Small intestine (tissue), 7 donors: ENCODE measurements around the gene LEKR1. TPM values are rescaled to one million over a fixed set of nuclear protein-coding genes. Genes with fewer than 3 reads are reported as not detected.
A peak's percentile ranks its signal among the peaks of the same experiment; 100 is the strongest.
"Not testable (repeated sequence)": the region's sequence is repeated elsewhere in the genome, so short reads cannot be mapped to it uniquely, and the experiment has no call there.

Source experiments
- DNase-seq, 2 donors: peaks; one replicate each; pipeline versions ENCODE4 v3.0.0 to v3.0.0-alpha.2; 2013
- FAIRE-seq: peaks from 2 replicates; lab custom pipeline; 2012; peaks lifted over from hg19 to GRCh38; lab: Jason Lieb, UNC
- H3K27ac ChIP-seq, 3 donors: one replicate each; pipeline ENCODE4 v1.5.1; 2013; ENCODE audit warnings: low read length in 2 of 3, mild to moderate bottlenecking in 2 of 3, control low read depth in 1 of 3, inconsistent platforms in 1 of 3, low read depth in 1 of 3, moderate library complexity in 1 of 3
- H3K27me3 ChIP-seq, 3 donors: one replicate each; pipeline ENCODE4 v1.6.1; 2013; ENCODE audit warnings: low read length in 3 of 3, inconsistent platforms in 1 of 3; ENCODE audit not compliant: control insufficient read depth in 3 of 3, insufficient read depth in 3 of 3
- H3K36me3 ChIP-seq, 3 donors: one replicate each; pipeline ENCODE4 v1.6.1; 2013; ENCODE audit warnings: low read length in 3 of 3, inconsistent platforms in 1 of 3, low read depth in 1 of 3, mild to moderate bottlenecking in 1 of 3, moderate library complexity in 1 of 3; ENCODE audit not compliant: control insufficient read depth in 3 of 3, insufficient read depth in 2 of 3
- H3K4me1 ChIP-seq, 3 donors: one replicate each; pipeline ENCODE4 v1.6.1; 2013; ENCODE audit warnings: low read length in 2 of 3, inconsistent platforms in 1 of 3, low read depth in 1 of 3, mild to moderate bottlenecking in 1 of 3, moderate library complexity in 1 of 3; ENCODE audit not compliant: control insufficient read depth in 3 of 3, insufficient read depth in 2 of 3
- H3K4me3 ChIP-seq, 3 donors: one replicate each; pipeline ENCODE4 v1.5.1; 2013; ENCODE audit warnings: low read length in 3 of 3, control low read depth in 1 of 3, inconsistent platforms in 1 of 3, low read depth in 1 of 3, mild to moderate bottlenecking in 1 of 3, moderate library complexity in 1 of 3
- H3K9me3 ChIP-seq, 2 donors: one replicate each; pipeline ENCODE4 v1.6.1; 2013; ENCODE audit warnings: low read depth in 1 of 2, low read length in 1 of 2; ENCODE audit not compliant: control insufficient read depth in 2 of 2, insufficient read depth in 1 of 2
- WGBS, 3 donors: extraction: QIAGEN DNeasy Blood & Tissue Kit; methylation state at CpG; one replicate each; pipeline ENCODE4 v1.1.7; 2013; 5-methylcytosine and 5-hydroxymethylcytosine counted together
- polyA plus RNA-seq, 4 donors: library from polyadenylated mRNA; stranded (reverse) in 3 of 4; unstranded in 1 of 4; fragments of 200-250 nt in 3 of 4; fragments of 120-200 nt in 1 of 4; gene quantifications; one replicate each; pipeline versions ENCODE4 v1.2.1 to v1.2.3, GENCODE V29; 2013
- donor health status: healthy with polysubstance abuse.
- donor health status: control.
- donor health status: control.
- donor health status: Bipolar disorder and iron deficiency.
- donor health status: healthy.

LEKR1 gene
- polyA plus RNA-seq, 4 donors = 0.63 to 2.5 TPM; not detected in 2

- H3K27me3 ChIP-seq = no peaks in the 10 kb centered on the region
- no peaks in the 10 kb centered on the region for H3K9me3 ChIP-seq
- peak; percentile 2 to 33 for DNase-seq
- H3K36me3 ChIP-seq = no peaks in the 10 kb centered on the region
- 29 to 68% (median 32%) methylated on average over 1 of the region's 1 CpG for WGBS, 3 donors
- peaks cover 0 to 9% (median 0%) of the 10 kb centered on the region in 3 donors for H3K4me1 ChIP-seq
- no peak for FAIRE-seq
- no peak overlapping the region for H3K27ac ChIP-seq
- H3K4me3 ChIP-seq = no peak overlapping the region
Measured at GRCh38 chr3:156939315-156939714, 113.2 kb downstream of the LEKR1 start.

- WGBS, 3 donors = 85 to 93% (median 89%) methylated on average over 4 of the region's 4 CpGs
- Histone ChIP-seq H3K9me3 (no peaks in the 10 kb centered on the region), H3K27me3 (no peaks in the 10 kb centered on the region), H3K4me1 (peaks cover 0 to 9% (median 0%) of the 10 kb centered on the region in 3 donors), H3K27ac (no peak overlapping the region), H3K36me3 (no peaks in the 10 kb centered on the region), H3K4me3 (no peak overlapping the region)
- no peak for DNase-seq
- no peak for FAIRE-seq
Measured at GRCh38 chr3:156941311-156941710, 115.2 kb downstream of the LEKR1 start.

- 77 to 79% (median 79%) methylated on average over 2 of the region's 2 CpGs for WGBS, 3 donors
- H3K36me3 ChIP-seq = no peaks in the 10 kb centered on the region
- no peak overlapping the region for H3K4me3 ChIP-seq
- H3K4me1 ChIP-seq = no peaks in the 10 kb centered on the region
- DNase-seq (no peak), FAIRE-seq (no peak)
- no peak overlapping the region for H3K27ac ChIP-seq
- no peaks in the 10 kb centered on the region for H3K27me3 ChIP-seq
- no peaks in the 10 kb centered on the region for H3K9me3 ChIP-seq
Measured at GRCh38 chr3:156948402-156949210, 122.5 kb downstream of the LEKR1 start.

- no peak for FAIRE-seq
- no peaks in the 10 kb centered on the region for H3K4me1 ChIP-seq
- WGBS, 3 donors = 71 to 78% (median 71%) methylated on average over 2 of the region's 2 CpGs
- no peak overlapping the region for H3K27ac ChIP-seq
- DNase-seq = no peak
- H3K4me3 ChIP-seq = no peak overlapping the region
- no peaks in the 10 kb centered on the region for H3K27me3 ChIP-seq
- no peaks in the 10 kb centered on the region for H3K9me3 ChIP-seq
- no peaks in the 10 kb centered on the region for H3K36me3 ChIP-seq
Measured at GRCh38 chr3:156952011-156952410, 125.9 kb downstream of the LEKR1 start.

- Histone ChIP-seq H3K9me3 (no peaks in the 10 kb centered on the region), H3K4me3 (no peak overlapping the region), H3K4me1 (no peaks in the 10 kb centered on the region), H3K27ac (no peak overlapping the region), H3K27me3 (no peaks in the 10 kb centered on the region), H3K36me3 (no peaks in the 10 kb centered on the region)
- no peak for DNase-seq
- 96 to 100% (median 98%) methylated on average over 1 of the region's 1 CpG for WGBS, 3 donors
- no peak for FAIRE-seq
Measured at GRCh38 chr3:156957715-156958114, 131.6 kb downstream of the LEKR1 start.

GRCh38 chr3:156963096-156963495 lies 136.9 kb downstream of the LEKR1 start:
- Histone ChIP-seq H3K4me3 (no peak overlapping the region), H3K27me3 (no peaks in the 10 kb centered on the region), H3K36me3 (no peaks in the 10 kb centered on the region), H3K9me3 (no peaks in the 10 kb centered on the region), H3K27ac (no peak overlapping the region), H3K4me1 (no peaks in the 10 kb centered on the region)
- WGBS, 3 donors = 66 to 73% (median 66%) methylated on average over 3 of the region's 3 CpGs
- DNase-seq (no peak), FAIRE-seq (no peak)

- FAIRE-seq = no peak
- 75 to 83% (median 82%) methylated on average over 3 of the region's 3 CpGs for WGBS, 3 donors
Measured at GRCh38 chr3:156964577-156964976, 138.4 kb downstream of the LEKR1 start.

GRCh38 chr3:156966349-156966748 lies 140.2 kb downstream of the LEKR1 start:
- not testable (repeated sequence) for H3K4me3 ChIP-seq, H3K27me3 ChIP-seq, H3K27ac ChIP-seq, H3K9me3 ChIP-seq, H3K4me1 ChIP-seq, H3K36me3 ChIP-seq, DNase-seq, FAIRE-seq
- 90 to 95% (median 93%) methylated on average over 10 of the region's 10 CpGs for WGBS, 3 donors

More at GRCh38 chr3:156964577-156964976, 138.4 kb downstream of the LEKR1 start:
- Histone ChIP-seq H3K4me1 (no peaks in the 10 kb centered on the region), H3K9me3 (no peaks in the 10 kb centered on the region), H3K36me3 (no peaks in the 10 kb centered on the region), H3K27me3 (no peaks in the 10 kb centered on the region), H3K27ac (no peak overlapping the region), H3K4me3 (no peak overlapping the region)
- no peak for DNase-seq
